Duodenal mucosa (tissue), 2 donors: ENCODE measurements around the gene ZNF236.

Source experiments
- H3K27ac ChIP-seq: one replicate; pipeline ENCODE4 v1.7.0; 2013; ENCODE audit warnings: low read depth, low read length
- H3K27me3 ChIP-seq, 2 donors: one replicate each; pipeline ENCODE4 v1.7.0; 2013; ENCODE audit warnings: low read length in 2 of 2, control low read depth in 1 of 2; ENCODE audit not compliant: insufficient read depth in 2 of 2, control insufficient read depth in 1 of 2
- H3K36me3 ChIP-seq, 2 donors: one replicate each; pipeline ENCODE4 v1.7.0; 2013; ENCODE audit warnings: low read length in 2 of 2, control low read depth in 1 of 2; ENCODE audit not compliant: insufficient read depth in 2 of 2, control insufficient read depth in 1 of 2
- H3K4me1 ChIP-seq, 2 donors: one replicate each; pipeline ENCODE4 v1.7.0; 2013; ENCODE audit warnings: low read length in 2 of 2, control low read depth in 1 of 2; ENCODE audit not compliant: insufficient read depth in 2 of 2, control insufficient read depth in 1 of 2
- H3K4me3 ChIP-seq, 2 donors: one replicate each; pipeline ENCODE4 v1.7.0; 2013; ENCODE audit warnings: low read length in 2 of 2, low read depth in 1 of 2
- H3K9ac ChIP-seq, 2 donors: one replicate each; pipeline ENCODE4 v1.7.0; 2013; ENCODE audit warnings: low read length in 2 of 2, low read depth in 1 of 2
- H3K9me3 ChIP-seq, 2 donors: one replicate each; pipeline ENCODE4 v1.7.0; 2013; ENCODE audit warnings: low read length in 2 of 2, control low read depth in 1 of 2; ENCODE audit not compliant: control insufficient read depth in 1 of 2

Gene ZNF236

DNA sequence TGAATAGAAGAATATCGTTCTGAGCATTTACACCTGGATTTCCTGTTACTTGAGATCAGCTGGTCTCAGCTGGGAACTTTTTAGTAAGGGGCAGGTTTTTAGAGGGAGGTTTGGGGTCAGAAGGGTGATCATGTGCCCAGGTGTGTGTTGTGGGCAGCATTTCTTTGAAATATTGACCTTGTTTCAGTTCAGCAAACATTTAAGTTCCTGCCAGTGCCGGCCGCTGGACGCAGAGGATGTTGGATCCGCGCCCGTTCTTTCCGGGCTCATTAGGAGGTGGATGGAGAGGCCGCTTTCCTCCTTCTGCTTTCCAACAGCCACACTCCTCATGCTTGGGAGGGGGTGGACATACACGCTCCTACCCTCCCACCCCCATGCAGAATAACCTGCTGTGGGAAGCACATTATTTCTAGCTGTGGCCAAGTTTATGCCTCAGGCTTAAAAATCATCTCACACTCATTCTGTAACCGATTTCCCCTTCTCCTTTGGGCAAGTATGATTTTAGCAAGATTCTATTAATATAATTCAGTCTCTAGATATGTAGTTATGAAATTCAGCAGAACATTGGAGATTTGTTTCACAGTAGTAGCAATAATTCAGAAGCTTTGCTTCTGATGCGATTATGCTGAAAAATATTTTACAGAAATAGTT is 131.4 kb downstream of the ZNF236 start:
- H3K9ac ChIP-seq, result no peak overlapping the region
- H3K4me3 ChIP-seq, result no peak overlapping the region
- peaks cover 11 to 17% of the 10 kb centered on the region in 2 donors for H3K4me1 ChIP-seq

DNA sequence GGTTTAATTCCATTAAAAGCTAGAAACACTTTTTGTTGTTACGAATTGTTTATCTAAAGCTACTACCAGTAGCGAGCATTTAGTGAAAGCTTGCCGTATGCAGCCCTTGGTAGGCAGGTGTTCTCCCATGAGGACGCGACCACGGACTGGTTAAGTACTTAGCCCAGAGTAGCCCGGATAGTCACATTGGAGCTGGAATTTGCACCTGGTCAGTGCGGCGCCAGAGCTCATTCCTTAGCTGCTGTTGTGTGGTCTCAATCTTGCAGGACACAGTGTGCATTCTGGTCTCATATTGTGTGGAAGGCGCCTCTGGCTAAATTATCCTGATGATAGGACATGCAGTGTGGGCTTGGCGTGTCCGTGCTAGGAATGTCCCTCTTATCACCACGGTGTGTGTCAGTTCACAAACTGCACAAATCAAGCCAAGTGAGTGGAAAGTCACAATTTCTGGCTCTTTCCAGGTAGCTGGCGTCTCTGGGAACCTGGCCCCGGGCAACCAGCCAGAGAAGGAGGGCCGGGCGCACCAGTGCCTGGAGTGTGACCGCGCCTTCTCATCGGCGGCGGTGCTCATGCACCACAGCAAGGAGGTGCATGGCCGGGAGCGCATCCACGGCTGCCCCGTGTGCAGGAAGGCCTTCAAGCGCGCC is 133.3 kb downstream of the ZNF236 start:
- Histone ChIP-seq H3K4me1 (peaks cover 16 to 19% of the 10 kb centered on the region in 2 donors), H3K9ac (peak overlapping the region in 1 of 2 donors; percentile 10), H3K4me3 (no peak overlapping the region), H3K27ac (no peak overlapping the region), H3K36me3 (peaks cover 0 to 53% of the 10 kb centered on the region in 2 donors), H3K9me3 (no peaks in the 10 kb centered on the region), H3K27me3 (no peaks in the 10 kb centered on the region)

More for the DNA sequence above, 131.4 kb downstream of the ZNF236 start:
- H3K36me3 ChIP-seq, result peaks cover 2 to 51% of the 10 kb centered on the region in 2 donors
- no peaks in the 10 kb centered on the region for H3K27me3 ChIP-seq
- no peaks in the 10 kb centered on the region for H3K9me3 ChIP-seq
- H3K27ac ChIP-seq, result no peak overlapping the region

DNA sequence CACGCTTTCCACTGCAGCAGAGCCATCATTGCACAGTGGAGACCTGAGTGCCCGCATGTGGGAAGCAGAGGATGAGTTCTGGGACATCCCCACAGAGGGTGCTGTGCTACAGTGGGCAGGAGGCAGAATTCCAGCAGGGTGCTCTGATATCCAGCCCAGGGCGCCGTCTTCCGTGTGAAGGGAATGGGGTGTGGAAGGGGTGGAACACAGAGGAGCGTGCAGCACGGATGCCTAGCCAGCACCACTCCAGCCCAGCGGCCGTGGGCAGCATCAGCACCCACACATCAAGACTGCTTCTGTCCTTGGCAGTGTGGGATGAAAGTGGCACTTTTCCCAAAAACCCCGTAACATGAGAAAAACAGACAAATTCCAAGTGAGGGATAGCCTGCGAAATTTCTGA is 134.3 kb downstream of the ZNF236 start:
- no peaks in the 10 kb centered on the region for H3K9me3 ChIP-seq
- no peak overlapping the region for H3K27ac ChIP-seq
- no peaks in the 10 kb centered on the region for H3K27me3 ChIP-seq
- H3K9ac ChIP-seq, result no peak overlapping the region
- H3K36me3 ChIP-seq, result peaks cover 0 to 58% of the 10 kb centered on the region in 2 donors
- peaks cover 11 to 12% of the 10 kb centered on the region in 2 donors for H3K4me1 ChIP-seq
- no peak overlapping the region for H3K4me3 ChIP-seq

DNA sequence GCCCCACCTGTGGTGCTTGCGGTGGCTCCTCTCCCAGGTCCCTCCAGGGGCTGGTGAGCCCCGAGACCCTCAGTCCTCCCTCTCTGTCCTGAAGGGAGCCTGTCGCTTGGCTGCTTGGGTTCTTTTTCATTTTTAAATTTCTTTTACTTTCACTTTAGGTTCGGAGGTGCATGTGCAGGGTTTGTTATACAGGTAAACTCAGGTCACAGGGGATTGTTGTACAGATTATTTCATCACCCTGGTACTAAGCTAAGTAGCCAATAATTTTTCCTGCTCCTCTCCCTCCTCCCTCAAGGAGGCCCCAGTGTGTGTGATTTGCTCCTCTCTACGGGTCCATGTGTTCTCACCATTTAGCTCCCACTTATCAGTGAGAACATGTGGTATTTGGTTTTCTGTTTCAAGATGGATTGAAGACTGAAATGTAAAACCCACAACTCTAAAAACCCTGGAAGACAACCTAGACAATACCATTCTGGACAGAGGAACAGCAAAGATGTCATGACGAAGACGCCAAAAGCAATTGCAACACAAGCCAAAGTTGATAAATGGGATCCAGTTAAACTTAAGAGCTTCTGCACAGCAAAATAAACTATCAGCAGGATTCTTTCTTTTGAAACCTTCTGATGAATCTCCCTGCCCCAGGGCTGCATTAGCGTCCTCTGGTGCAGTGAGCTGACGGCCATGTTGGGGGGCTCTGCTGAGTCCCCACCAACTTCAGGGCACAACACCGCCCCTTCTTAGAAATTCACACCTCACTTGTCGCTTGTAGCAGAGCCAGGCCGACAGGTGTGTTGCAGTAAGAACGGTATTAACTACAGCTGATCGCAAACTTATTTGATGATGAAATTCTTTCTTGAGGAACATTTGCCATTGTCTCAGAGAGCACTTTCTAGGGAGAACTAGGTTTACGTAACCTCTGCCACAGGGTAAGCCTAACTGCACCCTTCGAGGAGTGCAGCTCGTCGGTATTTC is 135.3 kb downstream of the ZNF236 start:
- H3K27me3 ChIP-seq, result no peaks in the 10 kb centered on the region
- peaks cover 0 to 53% of the 10 kb centered on the region in 2 donors for H3K36me3 ChIP-seq
- no peaks in the 10 kb centered on the region for H3K9me3 ChIP-seq
- H3K4me1 ChIP-seq, result peaks cover 9 to 11% of the 10 kb centered on the region in 2 donors
- H3K27ac ChIP-seq, result no peak overlapping the region
- peak overlapping the region; percentile 24 to 31 for H3K4me3 ChIP-seq
- H3K9ac ChIP-seq, result no peak overlapping the region

DNA sequence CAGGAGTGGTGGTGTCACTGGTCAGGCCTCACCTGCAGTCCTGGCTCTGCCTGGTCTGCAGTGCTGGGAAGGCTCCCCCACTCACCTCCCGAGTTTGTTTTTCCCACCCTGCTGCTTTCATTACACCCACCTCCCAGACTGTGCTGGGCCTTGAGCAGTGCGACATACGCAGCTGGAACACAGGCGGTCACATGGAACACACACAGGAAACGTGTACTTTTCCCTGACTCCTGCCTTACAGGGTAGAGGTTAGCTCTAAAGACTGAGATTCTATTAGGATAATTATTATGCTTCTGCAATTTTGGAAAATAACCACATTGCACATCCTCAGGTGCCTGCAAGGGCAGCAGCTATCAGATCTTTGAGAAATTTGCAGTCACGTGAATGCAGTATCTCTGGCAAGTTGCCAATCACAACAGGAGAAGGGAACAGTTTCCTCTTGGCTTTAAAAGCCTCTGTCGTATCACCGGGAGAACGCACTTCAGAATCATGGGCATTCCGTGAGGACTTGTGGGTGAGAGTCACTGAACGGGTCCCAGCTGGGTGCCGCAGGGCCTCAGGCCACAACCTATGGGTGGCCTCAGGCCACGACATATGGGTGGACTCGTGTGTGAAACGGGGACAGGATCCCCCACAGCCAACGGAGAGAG is 136.5 kb downstream of the ZNF236 start:
- H3K9ac ChIP-seq, result no peak overlapping the region
- H3K4me1 ChIP-seq, result peaks cover 4 to 11% of the 10 kb centered on the region in 2 donors
- H3K27ac ChIP-seq, result no peak overlapping the region
- no peak overlapping the region for H3K4me3 ChIP-seq
- H3K36me3 ChIP-seq, result peaks cover 0 to 44% of the 10 kb centered on the region in 2 donors
- no peaks in the 10 kb centered on the region for H3K27me3 ChIP-seq
- no peaks in the 10 kb centered on the region for H3K9me3 ChIP-seq

DNA sequence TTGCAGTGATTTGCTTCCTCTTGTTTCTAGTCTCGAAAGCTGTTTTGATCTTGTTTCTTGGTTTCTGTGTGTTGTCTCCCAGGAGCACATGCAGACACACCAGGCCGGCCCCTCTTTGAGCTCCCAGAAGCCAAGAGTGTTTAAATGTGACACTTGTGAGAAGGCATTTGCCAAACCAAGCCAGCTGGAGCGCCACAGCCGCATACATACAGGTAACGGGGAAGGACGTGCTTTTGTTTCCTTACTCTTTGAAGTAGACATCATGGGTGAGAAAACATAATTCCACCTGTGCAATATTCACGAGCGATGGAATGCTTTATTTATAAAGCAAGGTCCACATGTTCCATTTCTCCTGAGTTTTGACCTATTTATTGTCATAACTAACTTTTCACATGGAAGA is 137.2 kb downstream of the ZNF236 start:
- H3K36me3 ChIP-seq, result peaks cover 0 to 41% of the 10 kb centered on the region in 2 donors
- no peak overlapping the region for H3K27ac ChIP-seq
- H3K9me3 ChIP-seq, result no peaks in the 10 kb centered on the region
- no peak overlapping the region for H3K9ac ChIP-seq
- H3K27me3 ChIP-seq, result no peaks in the 10 kb centered on the region
- H3K4me3 ChIP-seq, result no peak overlapping the region
- peaks cover 4 to 11% of the 10 kb centered on the region in 2 donors for H3K4me1 ChIP-seq

DNA sequence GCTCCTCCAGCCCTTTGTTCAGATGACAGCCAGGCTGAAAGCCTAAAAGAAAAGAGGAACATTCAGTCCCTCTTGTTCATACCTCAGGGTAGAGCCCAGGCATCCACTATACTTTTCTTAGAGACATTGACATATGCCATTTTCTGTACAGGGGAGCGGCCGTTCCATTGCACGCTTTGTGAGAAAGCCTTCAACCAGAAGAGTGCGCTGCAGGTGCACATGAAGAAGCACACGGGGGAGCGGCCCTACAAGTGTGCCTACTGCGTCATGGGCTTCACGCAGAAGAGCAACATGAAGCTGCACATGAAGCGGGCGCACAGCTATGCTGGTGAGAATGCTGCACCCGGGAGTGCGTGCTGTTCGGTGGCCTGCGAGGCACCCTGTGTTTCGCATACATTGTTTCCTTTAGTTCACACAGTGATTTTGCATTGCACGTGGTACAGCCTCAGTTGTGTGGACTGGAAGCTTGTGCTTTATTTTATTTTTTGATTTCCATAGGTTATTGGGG is 138.2 kb downstream of the ZNF236 start:
- Histone ChIP-seq H3K9me3 (no peaks in the 10 kb centered on the region), H3K4me1 (peaks cover 4 to 11% of the 10 kb centered on the region in 2 donors), H3K4me3 (no peak overlapping the region), H3K9ac (no peak overlapping the region), H3K27ac (no peak overlapping the region), H3K27me3 (no peaks in the 10 kb centered on the region), H3K36me3 (peaks cover 0 to 41% of the 10 kb centered on the region in 2 donors)

DNA sequence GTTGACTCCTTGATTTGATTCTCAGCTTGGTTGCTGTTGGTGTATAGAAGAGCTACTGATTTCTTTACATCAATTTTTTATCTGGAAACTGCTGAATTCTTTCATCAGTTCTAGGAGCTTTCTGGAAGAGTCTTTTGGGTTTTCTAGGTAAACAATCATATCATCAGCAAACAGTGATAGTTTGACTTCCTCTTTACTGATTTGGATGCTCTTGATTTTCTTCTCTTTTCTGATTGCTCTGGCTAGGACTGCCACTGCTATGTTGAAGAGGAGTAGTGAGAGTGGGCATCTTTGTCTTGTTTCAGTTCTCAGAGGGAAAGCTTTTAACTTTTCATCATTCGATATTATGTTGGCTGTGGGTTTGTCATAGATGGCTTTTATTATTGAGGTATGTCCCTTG is 140.5 kb downstream of the ZNF236 start:
- Histone ChIP-seq H3K4me1 (peaks cover 6 to 9% of the 10 kb centered on the region in 2 donors), H3K4me3 (no peak overlapping the region), H3K27me3 (no peaks in the 10 kb centered on the region), H3K9me3 (no peaks in the 10 kb centered on the region), H3K27ac (no peak overlapping the region), H3K9ac (no peak overlapping the region), H3K36me3 (peaks cover 0 to 29% of the 10 kb centered on the region in 2 donors)

DNA sequence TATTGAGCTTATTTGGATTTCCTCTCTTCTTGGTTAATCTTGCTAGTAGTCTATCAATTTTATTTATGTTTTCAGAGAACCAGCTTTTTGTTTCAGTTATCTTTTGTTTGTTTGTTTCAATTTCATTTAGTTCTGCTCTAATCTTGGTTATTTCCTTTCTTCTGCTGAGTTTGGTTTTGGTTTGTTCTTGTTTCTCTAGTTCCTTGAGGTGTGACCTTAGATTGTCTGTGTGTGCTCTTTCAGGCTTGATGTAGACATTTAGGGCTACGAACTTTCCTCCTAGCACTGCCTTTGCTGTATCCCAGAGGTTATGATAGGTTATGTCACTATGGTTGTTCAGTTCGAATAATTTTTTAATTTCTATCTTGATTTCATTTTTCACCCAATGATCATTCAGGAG is 141.6 kb downstream of the ZNF236 start:
- Histone ChIP-seq H3K36me3 (peaks cover 0 to 24% of the 10 kb centered on the region in 2 donors), H3K4me3 (no peak overlapping the region), H3K4me1 (peaks cover 2 to 5% of the 10 kb centered on the region in 2 donors), H3K27me3 (no peaks in the 10 kb centered on the region), H3K27ac (no peak overlapping the region), H3K9me3 (no peaks in the 10 kb centered on the region), H3K9ac (no peak overlapping the region)
